ENCODE measurements around the gene LY86.

GRCh38 chr6:6570929-6571671 is 17.4 kb upstream of the LY86 start:
- no peak for TF ChIP-seq NCOA1 (IDR thresholded peaks at IDR 0.05; ENCODE audit: low read depth)
- no peak for TF ChIP-seq SMC3 (conservative IDR thresholded peaks at IDR 0.05; ENCODE audit: insufficient read depth, low read depth, low read length)
